Activated CD4-positive, alpha-beta T cell treated with anti-CD3 and anti-CD28 coated beads, Interleukin-10, Interleukin-2, amounts not matched to agents 100 ng/mL and 50 ng/mL, durations not matched to agents 16 hours and 8 hours (primary cell): ENCODE results near the gene IKZF1.
A peak's percentile ranks its signal among the peaks of the same experiment; 100 is the strongest.

Source experiments
- DNase-seq: peaks from one replicate; pipeline ENCODE4 v3.0.0-alpha.2; 2020

IKZF1 gene

DNA sequence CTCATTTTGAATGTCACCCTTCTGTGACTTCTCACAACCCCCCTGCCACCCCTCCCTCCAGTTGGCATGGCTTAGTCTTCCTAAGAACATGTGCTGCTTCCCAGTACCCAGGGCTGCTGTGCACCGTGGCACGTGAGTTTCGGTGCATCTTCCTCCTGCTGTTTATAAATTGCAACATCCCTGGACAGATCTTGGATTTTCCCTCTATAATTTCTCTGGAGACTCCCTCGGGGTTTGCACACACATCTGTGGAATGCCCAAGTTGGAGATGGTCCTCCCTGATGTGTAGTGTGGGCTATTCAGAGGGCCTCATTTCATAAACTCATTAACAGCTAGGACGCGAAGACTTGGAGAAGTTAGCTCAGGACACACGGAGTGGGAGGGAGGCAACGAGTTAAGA lies 52.9 kb downstream of the IKZF1 start:
- no peak for DNase-seq

DNA sequence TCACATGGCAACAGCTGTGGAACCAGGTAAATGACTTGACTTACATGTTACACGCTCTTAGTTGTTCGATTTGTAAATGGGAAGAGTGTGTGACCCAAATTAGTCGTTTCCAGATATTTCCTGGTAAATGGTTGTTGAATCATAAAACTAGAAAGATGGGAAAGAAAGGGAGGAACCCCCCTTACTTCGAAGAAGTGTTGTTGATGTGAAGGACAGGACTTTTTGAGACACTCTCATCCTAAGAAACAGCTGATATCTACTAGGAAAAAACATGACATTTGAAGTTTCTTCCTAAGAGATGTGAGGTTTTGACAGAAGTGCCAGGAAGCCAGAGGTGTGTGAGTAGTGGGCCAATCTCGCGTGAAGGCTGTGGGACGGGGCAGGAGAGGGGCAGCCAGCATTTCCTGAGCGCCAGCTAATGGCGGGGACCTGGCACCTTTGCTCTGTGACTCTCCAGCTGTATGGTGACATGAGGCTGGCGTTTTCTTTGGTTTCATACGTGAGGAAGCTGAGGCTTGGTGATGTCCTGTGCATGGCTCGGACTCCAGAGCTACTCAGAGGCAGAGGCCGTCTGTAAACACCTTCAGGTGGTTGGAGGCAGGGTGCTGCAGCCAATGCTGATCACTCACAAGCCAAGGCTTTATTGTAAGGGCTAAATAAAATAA lies 53.7 kb downstream of the IKZF1 start:
- DNase-seq: no peak

DNA sequence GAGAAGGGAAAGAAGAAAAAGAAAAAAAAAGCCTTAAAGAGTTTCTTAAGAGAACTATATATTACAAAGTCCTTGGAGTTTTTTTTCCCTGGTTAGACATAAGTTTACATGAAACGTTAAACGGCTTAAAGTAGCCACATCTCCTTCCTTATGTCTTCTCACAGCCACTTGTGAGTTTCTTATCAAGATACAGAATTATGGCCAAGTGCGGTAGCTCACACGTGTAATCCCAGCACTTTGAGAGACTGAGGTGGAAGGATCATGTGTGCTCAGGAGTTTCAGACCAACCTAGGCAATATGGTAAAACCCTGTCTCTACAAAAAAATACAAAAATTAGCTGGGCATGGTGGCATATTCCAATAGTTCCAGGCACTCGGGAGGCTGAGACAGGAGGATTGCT lies 54.3 kb downstream of the IKZF1 start:
- no peak for DNase-seq

DNA sequence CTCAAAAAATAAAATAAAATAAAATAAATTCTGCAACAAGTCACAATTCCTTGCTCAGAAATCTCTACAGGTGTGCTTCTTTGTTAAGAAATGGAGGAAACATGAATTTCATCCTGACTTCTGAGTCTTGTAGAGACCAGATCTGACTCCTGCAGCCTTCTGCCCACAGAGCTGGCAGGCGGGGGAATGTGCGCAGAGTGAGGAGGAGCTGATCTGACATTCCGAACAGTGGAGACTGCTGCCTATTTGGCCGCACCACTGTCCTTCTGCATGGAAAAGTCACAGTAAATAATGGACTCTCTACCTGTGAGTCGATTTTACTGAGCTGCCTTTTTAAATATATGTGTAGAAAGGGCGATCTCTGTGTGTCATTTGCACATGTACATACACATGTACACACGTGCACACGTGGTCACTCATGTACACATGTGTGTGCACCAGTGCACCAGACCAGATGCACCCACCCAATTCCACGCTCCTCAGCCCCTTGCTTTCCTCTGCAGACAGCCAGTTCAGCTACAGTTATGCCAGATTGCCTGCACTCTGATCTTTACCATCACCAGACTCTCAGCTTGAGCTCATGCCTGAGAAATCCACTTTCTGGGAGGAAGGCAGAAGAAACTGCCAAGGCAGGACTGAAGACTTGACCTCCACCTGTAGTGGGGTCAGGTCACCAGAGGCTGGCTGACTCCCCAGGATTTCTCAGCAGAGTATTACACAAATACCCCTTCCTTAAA lies 54.9 kb downstream of the IKZF1 start:
- DNase-seq: no peak

DNA sequence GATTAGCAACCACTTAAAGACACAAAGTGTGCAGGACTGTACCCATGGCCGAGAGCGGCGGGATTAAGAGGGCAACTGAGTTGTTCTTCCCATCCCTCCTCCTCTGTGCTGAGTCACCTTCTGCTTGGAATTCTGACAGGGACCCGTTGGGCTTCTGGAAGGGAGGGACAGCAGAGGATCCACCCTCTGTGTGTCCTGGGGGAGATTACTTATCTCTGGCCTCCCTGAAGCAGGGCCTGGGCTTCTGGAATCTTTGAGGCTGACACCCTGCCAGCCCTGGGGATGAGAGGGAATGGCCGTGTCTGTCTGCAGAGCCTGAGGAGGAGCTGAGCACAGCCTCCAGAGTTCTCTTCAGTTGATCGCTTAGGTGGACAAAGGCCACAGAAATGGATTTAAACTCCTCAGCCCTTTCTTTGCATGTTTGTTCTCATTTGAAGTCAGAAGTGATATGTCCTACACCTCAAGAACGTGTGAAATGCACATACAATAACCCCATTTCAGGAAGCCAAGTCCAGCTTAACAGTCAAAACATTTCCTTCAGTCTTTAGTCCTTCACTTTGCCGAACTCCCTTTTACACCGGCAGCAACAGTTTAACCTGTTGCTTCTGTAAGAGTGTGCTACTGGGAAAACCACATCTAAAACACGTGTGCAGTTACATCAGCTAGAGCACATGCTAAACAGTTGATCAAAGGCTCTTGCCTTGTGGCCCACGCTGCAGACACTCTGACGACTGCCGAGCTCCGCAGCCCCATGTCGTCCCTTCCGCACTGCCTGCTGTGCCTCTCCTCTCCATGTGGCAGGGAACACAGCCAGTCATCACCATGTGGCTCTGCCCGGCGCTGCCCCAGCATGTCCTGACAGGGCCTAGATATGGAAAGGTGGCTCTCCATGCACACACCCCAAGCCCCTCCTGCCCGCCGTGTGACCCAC lies 55.7 kb downstream of the IKZF1 start:
- peak; percentile 87 for DNase-seq

DNA sequence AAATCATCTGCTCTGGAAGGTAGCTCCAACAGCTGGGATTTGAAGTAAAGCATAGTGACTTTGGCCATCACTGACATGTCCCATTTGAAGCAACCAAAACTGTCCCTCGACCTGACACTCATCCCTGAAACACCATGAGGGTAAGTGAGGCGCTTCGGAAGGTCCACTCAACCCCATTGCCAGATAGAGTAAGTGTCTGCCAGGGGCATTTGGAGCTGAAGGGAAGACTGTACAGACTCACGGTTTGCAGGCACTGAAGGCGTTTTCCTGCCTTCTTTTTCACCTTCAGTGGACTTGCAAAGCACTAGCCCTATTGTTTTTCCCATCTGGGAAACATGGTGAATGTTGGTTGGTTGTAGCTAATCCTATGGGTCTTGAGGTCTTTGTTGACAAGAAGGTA lies 57.6 kb downstream of the IKZF1 start:
- DNase-seq: no peak

DNA sequence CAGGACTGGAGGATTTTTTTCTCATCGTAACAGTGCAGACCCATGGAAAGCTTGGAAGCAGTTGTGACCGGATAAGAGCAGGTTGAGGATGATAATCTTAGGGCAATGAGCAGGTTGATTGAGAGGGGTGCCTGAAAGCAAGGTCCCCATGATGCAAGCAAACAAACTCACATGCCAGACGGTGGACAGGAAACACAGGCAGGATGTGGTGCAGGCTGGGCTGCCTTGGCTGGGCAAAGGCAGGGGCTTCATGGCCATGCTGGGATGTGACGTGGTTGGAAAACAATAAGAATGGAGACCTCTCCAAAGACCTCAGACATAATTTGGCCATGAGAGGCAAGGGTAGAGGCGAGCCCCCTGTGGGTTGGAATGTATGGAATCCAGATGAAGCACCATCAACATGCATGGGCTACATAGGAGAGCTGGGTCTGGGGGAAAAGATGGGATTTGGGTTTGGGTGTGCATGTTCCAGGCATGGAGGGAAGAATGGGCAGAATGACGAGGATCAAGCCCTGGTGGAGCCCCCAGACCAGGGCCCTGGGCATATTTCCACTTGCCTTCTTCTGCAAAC lies 58.3 kb downstream of the IKZF1 start:
- DNase-seq: peak; percentile 78

DNA sequence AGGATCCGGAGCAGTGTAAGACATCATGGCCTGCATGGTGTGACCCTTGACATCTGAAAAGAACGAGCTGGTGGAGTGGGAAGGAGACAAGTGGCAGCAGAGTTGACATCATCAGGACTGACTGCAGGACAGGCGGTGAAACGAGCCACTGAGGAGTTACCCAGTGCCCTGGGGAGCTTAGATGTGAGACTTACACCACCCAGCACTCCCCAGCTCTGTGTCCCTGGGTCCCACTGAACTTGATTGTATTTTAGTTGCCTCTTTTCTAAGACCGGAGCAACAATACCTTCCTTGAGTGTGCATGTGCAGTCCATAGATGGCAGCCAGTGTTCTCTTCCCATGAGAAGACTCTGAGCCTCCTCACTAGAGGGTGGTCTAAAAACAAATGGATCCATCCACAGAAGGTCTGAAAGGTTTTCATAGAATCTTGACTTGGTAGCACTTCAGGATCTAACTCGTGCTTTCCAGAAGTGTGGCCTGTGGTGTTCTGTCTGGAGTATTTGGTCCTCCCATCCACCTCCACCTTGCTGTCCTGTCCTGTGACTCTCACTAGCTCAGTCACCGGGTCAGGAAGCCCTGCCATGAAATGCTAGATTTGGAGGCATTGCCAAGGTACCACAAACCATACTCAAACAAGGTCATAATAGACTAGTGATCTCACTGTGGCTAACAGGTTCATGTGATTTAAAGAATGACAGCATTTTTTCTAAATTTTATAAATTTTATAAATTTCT lies 59.0 kb downstream of the IKZF1 start:
- peak; percentile 74 for DNase-seq

DNA sequence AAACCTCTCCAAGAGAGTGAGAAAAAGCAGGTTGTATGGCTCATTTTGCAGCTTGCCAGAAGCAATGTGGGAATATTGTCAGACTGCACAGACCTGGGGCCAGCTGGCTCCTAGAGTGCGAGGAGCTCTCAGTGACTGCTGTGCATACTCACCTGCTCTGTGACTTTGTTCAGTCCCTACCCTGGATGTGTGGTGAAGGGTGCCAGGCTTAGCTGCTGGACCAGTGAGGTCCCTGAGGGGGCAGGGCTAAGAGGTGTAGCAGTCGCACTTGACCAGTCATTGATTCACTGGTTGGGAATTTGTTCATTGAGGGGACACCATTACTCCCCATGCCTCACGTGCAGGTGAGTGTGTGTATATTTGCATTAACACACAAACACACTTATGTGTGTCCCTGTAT lies 60.1 kb downstream of the IKZF1 start:
- DNase-seq: no peak

DNA sequence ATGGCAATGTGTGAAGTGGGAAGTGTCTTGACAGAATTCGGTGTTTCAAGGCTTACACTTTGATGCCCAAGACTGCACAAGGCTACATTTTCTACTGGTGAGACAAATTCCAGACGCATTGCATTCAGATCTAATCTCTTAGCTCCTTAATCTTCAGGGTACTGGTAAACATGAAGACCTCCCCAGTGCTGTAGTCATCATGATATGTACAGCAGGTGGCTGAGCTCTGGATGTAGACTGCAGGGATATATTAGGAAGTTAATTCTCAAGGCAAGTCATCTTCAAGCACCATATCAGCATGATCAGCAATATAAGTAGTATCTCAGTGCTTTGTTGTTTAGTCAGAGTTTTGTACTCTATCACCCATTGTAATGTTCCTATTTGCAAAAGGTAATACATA lies 61.8 kb downstream of the IKZF1 start:
- DNase-seq: no peak

DNA sequence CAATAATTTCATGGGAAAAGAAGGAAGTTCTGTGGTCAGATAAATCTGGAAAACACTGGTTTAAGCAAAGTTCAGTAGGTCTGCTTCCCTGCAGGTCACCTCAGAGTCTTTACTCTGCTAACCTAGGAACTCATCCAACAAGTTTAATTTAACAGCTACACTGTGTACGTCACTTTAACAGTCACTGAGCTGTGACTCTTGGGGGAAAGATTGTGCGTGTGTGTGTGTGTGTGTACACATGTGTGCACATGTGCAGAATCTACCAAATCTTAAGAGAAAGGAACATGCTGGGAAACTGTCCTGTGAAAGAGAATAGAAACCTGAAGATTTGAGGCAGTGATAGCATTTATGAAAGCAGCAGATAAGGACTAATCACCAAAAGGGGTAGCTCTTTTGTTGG lies 62.6 kb downstream of the IKZF1 start:
- DNase-seq: no peak

DNA sequence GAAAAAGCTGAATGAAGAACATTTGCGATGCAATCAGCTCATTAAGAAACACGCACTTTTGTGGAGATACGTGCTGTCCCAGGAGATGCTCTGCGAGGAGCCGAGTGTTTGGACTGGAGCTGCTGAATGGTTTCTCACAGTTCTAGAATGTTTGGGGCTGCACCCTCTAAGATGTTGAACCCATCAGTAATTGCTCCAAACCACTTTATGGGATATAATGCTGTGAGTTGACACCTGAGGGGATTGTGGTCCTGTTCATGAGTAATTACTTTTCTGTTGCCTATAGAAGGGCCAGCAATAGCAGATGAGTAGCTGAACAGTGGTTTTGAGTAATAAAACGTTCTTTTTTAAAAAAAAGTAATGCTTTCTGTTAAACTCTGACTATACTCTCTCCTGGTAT lies 63.1 kb downstream of the IKZF1 start:
- peak; percentile 83 for DNase-seq

DNA sequence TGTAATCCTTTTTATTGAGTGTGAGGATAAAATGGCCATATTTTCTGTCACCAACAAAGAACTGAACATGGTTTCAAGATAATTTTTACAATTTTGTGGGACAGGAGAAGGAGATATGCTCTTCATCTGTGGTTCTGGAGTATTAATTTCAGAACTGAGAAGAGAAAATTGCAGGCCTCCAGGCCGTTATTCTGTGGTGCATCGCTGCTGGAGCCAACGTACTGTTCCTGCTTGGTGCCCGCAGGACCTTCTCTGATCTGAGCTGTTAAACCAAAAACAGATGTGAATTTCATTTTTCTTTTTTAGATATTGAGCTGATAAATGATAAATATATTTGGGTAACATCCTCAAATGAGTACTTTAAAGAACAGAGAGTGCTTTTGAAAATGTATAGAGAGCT lies 63.9 kb downstream of the IKZF1 start:
- peak; percentile 87 for DNase-seq

DNA sequence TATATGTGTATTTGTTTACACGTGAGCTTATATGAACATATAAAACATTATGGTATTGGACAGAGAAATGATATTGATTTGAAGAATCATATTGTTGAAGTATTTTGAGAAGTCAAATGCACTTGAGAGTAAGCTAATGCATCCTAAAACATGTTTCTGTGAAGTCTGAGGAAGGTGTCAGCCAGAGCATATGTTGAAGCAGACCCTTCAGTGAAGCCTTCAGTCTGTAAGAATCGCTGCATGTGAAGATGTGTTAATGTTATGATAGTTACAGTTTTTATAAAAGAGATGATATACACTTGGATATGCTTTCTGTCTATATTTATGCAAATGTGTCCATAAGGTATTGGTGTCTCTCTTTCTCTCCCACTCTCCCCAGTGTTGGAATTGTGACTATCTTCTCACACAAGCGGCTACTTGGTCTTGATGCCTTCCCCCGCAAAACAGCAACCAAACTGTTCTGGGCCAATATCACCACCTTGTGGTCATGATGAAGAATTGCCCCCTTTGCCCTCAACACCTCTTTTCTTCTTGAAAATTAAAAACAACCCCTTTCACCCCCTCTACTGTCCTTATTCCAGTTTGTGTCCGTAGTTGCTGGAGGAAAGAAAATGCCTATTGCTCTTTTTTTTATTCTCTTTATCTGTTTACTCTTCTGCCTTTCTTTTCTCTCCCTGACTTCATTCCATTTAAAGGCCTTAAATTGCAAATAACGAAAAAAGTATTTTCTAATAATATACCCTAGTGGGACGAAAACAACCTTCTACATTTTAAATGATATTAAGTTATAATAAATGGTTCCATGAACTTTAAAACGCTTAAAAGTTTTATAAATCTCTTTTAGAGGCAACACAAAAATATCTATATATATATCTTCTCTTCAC lies 64.9 kb downstream of the IKZF1 start:
- DNase-seq: peak; percentile 85

DNA sequence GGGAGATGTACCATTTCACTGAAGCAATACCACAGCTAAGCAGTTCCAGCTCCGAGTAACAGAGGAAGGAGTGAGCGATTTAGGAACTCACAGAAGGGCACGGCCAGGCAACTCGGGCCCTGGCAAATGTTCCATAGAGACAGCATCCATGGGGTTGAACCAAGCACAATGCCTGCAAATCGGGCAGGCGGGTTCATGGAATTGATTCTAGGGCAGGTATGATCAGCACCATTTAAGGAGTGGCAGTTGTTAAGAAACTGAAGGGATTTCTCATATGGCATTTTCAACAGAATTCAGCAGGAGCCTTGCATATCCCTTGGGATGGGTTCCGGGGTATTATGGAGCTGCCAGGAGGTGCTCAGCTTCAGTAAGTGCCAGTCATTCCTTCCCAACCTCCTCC lies 66.4 kb downstream of the IKZF1 start:
- DNase-seq: no peak

DNA sequence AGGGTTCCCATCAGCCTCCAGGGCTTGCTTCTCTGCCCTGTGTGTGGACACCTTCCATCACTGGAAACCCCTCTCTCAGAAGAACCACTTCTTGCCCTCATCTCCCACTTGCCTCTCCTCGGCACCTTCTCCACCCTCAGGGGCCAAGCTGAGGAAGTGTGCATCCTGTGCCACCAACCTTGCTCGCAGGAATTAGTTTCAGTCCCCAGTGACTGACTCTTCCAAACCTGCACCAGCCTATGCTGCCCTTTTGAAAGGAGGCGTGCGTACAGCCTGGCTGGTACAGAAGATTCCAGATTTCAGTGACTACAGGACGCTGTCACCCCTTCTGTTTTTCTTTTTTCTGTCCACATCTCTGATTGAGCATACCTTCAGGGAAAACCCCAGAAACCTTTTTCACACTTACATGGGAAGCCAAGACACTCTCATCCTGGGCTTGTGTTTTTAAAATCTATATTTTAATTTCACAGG lies 67.1 kb downstream of the IKZF1 start:
- DNase-seq: peak; percentile 85

DNA sequence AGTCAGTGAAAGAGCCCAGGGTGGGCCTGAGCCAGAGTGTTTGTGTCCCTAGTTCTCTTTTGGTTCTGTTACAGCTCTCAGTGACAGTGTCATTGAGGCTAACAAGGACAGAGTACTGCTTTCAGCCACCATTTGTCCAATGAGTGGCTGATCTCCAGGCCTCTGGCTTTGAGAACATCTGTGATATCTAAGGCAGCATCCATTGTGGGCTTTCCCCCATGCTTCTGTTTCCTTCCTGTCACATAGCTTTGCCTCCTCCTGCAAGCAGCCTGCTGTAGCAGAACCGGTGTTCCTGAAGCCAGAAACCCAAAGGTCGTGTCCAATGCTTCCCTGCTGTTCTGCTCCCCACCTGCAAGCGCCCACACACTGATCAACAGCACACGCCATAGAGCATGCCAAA lies 68.4 kb downstream of the IKZF1 start:
- no peak for DNase-seq

DNA sequence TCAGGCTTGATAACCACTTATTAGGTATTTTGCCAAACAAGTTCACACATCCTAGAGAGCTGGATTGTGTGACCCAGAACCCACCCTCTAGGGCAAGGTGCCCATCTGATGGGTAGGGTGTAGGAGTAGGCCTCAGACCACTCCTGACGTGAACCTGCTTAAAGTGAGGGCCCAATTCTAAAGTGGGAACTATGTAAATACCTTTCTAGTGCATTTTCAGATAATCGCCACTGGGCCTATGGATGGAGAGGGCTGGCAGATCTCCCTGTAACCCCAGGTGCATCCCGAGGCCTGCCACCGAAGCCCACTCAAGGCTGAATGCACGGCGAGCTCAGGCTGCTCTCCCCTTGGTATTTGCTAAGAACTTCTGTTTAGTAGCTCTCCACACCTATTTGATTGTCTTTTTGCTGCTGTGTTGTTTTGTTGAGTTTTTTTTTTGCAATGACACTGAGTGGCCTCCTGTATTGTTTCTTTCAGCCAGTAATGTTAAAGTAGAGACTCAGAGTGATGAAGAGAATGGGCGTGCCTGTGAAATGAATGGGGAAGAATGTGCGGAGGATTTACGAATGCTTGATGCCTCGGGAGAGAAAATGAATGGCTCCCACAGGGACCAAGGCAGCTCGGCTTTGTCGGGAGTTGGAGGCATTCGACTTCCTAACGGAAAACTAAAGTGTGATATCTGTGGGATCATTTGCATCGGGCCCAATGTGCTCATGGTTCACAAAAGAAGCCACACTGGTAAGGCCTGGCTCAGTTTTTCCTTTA lies 71.7 kb downstream of the IKZF1 start:
- no peak for DNase-seq

DNA sequence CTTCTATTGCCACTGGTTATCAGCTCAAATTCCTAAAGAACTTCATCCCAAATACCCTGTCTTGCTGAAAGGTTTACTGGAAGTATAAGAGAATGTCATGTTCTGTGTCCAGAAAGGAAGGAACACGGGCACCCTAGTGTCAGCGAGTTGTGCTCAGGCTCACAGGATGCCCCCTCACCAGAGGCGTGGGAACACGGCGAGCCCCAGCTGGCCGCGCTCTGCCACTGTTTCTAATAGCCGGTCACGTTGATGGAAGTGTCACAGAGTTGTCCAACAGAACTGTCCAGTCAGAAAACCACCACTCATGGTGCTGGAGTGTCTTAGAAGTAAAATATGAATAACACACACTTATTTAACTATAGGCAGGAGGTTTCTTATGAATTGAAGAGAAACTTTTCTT lies 72.8 kb downstream of the IKZF1 start:
- no peak for DNase-seq

DNA sequence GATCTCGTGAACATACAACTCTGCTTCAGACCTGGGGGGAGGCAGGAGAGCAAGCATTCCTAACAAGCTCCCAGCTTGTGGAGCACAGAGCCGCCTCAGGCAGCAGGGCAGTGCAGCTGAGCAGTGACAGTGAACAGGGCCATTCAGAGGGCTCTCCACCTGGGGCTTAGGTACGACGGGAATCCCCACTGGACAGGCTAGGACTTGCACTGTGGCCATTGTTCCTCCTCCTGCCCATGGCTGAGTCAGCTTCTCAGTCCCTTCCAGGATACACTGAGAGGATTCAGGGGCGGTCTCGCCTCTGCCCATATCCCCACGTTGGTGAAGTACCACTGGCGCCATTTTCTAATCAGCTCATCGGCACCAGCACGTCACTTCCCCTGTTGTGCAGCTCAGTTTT lies 74.6 kb downstream of the IKZF1 start:
- no peak for DNase-seq

DNA sequence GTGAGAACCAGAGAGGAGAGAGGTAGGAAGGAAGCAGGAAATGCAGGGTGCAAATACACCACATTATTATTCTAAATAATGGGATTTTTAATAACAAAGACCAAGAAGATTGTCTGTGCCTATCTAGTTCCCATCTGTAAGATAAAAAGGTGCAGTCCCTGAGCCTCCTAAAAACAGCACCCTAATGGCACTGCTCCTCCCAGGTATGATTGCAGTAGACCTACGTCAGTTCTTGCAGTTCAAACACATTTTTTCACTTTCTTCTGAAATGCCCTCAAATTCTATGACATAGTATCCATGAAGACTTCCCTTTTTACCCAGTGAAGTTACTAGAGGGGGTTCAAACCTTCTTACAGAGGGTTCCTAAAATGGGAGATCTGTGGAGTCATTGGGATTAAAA lies 75.0 kb downstream of the IKZF1 start:
- no peak for DNase-seq
